Gastroesophageal sphincter (tissue), 4 donors: Measurements from ENCODE around the gene MATK. TPM values are rescaled to one million over a fixed set of nuclear protein-coding genes. Genes with fewer than 3 reads are reported as not detected.

ENCODE experiments used
- ATAC-seq: fragments of 150-250 bp; one replicate; pipeline ENCODE4 v1.9.1; 2016; ENCODE audit warnings: mild to moderate bottlenecking, moderate library complexity
- H3K27ac ChIP-seq, 4 donors: fragments of 200-600 bp; sonication (generic) in 3 of 4; 1 replicate in 3 of 4; 2 replicates in 1 of 4; pipeline ENCODE4 v1.5.1; 2016 to 2019
- H3K27me3 ChIP-seq: fragments of 200-600 bp; sonication (generic); one replicate; pipeline ENCODE4 v1.5.1; 2019
- H3K36me3 ChIP-seq, 2 donors: fragments of 200-600 bp; sonication (generic); one replicate each; pipeline ENCODE4 v1.5.1; 2019; ENCODE audit warnings: control low read depth in 1 of 2
- H3K4me1 ChIP-seq, 3 donors: fragments of 200-600 bp; sonication (generic); 1 replicate in 2 of 3; 2 replicates in 1 of 3; pipeline ENCODE4 v1.5.1; 2016 to 2019; ENCODE audit warnings: control low read depth in 2 of 3
- H3K4me3 ChIP-seq, 2 donors: fragments of 200-600 bp; sonication (generic); one replicate each; pipeline ENCODE4 v1.5.1; 2019; ENCODE audit warnings: mild to moderate bottlenecking in 1 of 2, moderate library complexity in 1 of 2
- H3K9me3 ChIP-seq, 3 donors: fragments of 200-600 bp; sonication (generic); one replicate each; pipeline ENCODE4 v1.5.1; 2017 to 2019; ENCODE audit warnings: control low read depth in 2 of 3
- EP300 ChIP-seq: sonication (generic); formaldehyde crosslinking; IDR thresholded peaks from one replicate; pipeline ENCODE4 v1.6.1; 2017; ENCODE audit warnings: antibody characterized with exemption, mild to moderate bottlenecking
- POLR2A ChIP-seq, 2 donors: fragments of 450-650 bp; IDR thresholded peaks; one replicate each; pipeline ENCODE4 v1.6.1; 2017; ENCODE audit warnings: antibody characterized with exemption in 2 of 2, mild to moderate bottlenecking in 2 of 2, moderate library complexity in 1 of 2
- POLR2AphosphoS5 ChIP-seq: sonication (generic); formaldehyde crosslinking; IDR thresholded peaks from one replicate; pipeline ENCODE4 v1.6.1; 2017; ENCODE audit warnings: antibody characterized with exemption
- WGBS, 2 donors: methylation state at CpG; one replicate each; pipeline ENCODE4 v1.1.5; 2018; ENCODE audit warnings: low coverage in 1 of 2; 5-methylcytosine and 5-hydroxymethylcytosine counted together
- small RNA-seq, 4 donors: library from RNA; depleted of rRNA; stranded (forward); fragments of <200 nt; gene quantifications; one replicate each; pipeline ENCODE3, GENCODE V24; 2016
- total RNA-seq, 4 donors: library from RNA; depleted of rRNA; stranded (reverse); fragments of >200 nt; gene quantifications; one replicate each; pipeline ENCODE4 v1.1.0, GENCODE V29; 2016
- TF ChIP-seq, protein P1 (sequence below), 4 experiments: fragments of 200-600 bp in 2 of 4; fragments of 450-650 bp in 2 of 4; sonication (generic) in 1 of 4; IDR thresholded peaks; one replicate each; pipeline ENCODE4 v1.5.1; 2017 to 2019; ENCODE audit warnings: antibody characterized with exemption in 4 of 4, mild to moderate bottlenecking in 2 of 4, moderate library complexity in 2 of 4

MATK gene
- total RNA-seq, 4 donors from 2014 or later = 0.47 to 5.0 (median 1.7) TPM

DNA sequence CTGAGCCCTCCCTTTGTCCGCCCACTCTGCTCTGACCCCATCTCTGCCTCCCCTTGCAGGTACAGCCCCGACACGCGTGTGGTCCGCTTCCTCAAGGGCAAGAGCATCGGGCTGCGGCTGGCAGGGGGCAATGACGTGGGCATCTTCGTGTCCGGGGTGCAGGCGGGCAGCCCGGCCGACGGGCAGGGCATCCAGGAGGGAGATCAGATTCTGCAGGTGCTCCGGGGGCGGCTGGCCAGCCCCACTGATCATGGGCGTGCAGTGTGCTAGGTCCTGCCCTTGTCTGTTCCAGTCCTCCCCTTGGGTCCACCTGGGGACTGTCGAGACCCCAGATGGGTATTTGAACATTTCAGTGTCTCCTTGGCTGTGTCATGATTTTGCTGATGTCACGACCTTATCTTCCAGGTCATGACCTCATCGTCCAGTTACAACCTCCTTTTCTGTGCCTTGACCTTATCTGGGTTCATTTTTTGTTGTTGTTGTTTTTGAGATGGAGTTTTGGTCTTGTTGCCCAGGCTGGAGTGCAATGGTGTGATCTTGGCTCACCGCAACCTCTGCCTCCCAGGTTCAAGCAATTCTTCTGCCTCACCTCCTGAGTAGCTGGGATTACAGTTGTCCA, 50.0 kb downstream of the MATK start:
- Histone ChIP-seq H3K9me3 (no peaks in the 10 kb centered on the region), H3K36me3 (no peaks in the 10 kb centered on the region), H3K27ac (no peak overlapping the region), H3K4me1 (no peaks in the 10 kb centered on the region), H3K4me3 (no peak overlapping the region), H3K27me3 (peaks cover 32% of the 10 kb centered on the region)
- TF ChIP-seq POLR2AphosphoS5 = no peak
- no peak for TF ChIP-seq EP300
- TF ChIP-seq POLR2A (IDR thresholded peaks at IDR 0.05) = no peak
- 54 to 56% methylated on average over 4 of the region's 21 CpGs for WGBS, 2 donors
- no peak for ATAC-seq

DNA sequence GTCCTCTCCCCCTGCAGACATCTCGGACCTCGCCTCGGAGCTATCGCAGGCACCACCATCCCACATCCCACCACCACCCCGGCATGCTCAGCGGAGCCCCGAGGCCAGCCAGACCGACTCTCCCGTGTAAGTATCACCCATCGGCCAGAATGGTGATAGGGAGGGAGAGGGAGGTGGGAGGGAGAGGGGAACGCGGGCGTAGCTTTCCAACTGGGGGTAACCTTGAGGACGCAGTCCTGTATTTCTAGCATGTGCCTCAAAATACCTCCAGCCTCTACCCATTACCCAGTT, 51.9 kb downstream of the MATK start:
- Histone ChIP-seq H3K4me1 (no peaks in the 10 kb centered on the region), H3K36me3 (no peaks in the 10 kb centered on the region), H3K27me3 (peaks cover 32% of the 10 kb centered on the region), H3K4me3 (no peak overlapping the region), H3K9me3 (peaks cover 0 to 1% (median 0%) of the 10 kb centered on the region in 3 donors), H3K27ac (no peak overlapping the region)
- TF ChIP-seq EP300 (no peak), POLR2AphosphoS5 (no peak), POLR2A (IDR thresholded peaks at IDR 0.05) (no peak)
- TF ChIP-seq, protein P1, sequence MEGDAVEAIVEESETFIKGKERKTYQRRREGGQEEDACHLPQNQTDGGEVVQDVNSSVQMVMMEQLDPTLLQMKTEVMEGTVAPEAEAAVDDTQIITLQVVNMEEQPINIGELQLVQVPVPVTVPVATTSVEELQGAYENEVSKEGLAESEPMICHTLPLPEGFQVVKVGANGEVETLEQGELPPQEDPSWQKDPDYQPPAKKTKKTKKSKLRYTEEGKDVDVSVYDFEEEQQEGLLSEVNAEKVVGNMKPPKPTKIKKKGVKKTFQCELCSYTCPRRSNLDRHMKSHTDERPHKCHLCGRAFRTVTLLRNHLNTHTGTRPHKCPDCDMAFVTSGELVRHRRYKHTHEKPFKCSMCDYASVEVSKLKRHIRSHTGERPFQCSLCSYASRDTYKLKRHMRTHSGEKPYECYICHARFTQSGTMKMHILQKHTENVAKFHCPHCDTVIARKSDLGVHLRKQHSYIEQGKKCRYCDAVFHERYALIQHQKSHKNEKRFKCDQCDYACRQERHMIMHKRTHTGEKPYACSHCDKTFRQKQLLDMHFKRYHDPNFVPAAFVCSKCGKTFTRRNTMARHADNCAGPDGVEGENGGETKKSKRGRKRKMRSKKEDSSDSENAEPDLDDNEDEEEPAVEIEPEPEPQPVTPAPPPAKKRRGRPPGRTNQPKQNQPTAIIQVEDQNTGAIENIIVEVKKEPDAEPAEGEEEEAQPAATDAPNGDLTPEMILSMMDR (IDR thresholded peaks at IDR 0.05) = no peak
- no peak for ATAC-seq
- WGBS, 2 donors = 81 to 84% methylated on average over 5 to 11 of the region's 14 CpGs

DNA sequence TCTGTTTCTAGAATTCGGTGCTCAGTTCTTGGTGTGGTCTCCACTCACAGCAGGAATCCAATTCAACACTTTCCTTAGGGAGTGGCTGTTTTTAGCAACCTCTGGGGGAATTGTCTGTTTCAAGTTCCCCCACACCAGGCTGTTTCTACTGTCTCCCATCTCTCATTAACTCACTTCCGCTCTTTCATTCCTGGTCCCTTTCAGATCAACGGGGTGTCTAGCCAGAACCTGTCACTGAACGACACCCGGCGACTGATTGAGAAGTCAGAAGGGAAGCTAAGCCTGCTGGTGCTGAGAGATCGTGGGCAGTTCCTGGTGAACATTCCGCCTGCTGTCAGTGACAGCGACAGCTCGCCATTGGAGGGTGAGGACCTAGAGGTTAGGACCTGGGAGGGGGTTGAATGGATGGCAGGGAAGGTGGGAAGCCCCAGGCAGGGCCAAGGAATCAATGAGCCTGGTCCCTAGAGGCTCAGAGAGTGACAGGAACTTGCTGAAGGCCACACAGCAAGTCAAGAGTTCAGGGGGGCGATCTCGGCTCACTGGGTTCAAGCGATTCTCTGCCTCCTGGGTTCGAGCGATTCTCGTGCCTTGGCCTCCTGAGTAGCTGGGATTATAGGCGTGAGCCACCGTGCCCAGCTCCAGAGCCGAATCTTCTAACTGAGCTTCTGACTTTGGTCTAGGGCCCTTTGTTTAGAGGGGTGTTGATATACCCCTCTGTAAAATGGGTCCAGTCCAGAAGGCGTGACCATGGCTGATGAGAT, 52.5 kb downstream of the MATK start:
- WGBS, 2 donors = 60 to 69% methylated on average over 1 to 14 of the region's 20 CpGs
- no peaks in the 10 kb centered on the region for H3K4me1 ChIP-seq
- H3K27me3 ChIP-seq = peaks cover 29% of the 10 kb centered on the region
- H3K27ac ChIP-seq = no peak overlapping the region
- peaks cover 0 to 5% (median 0%) of the 10 kb centered on the region in 3 donors for H3K9me3 ChIP-seq
- no peak for ATAC-seq
- no peak overlapping the region for H3K4me3 ChIP-seq
- TF ChIP-seq POLR2A (IDR thresholded peaks at IDR 0.05) = no peak
- TF ChIP-seq EP300 = no peak
- TF ChIP-seq, protein P1 (IDR thresholded peaks at IDR 0.05) = no peak
- TF ChIP-seq POLR2AphosphoS5 = no peak
- H3K36me3 ChIP-seq = no peaks in the 10 kb centered on the region

DNA sequence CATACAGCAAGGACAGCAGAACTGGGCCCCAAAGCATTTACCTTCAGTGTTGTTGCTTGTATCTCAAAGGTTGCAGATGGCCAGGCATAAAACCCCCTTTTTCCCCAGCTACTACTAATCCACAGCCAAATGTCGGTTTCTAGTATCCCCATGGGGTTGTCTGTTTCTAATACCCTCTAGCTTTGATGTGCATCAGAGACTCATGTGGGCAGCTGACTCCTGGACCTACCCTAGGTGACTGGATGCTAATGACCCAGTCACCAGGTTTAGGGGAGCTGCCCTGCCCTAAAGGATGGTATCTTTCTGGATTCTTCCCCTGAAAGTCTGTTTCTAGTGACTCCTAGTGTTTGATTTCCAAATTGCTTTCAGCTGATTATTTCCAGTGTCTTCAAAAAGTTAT, 54.1 kb downstream of the MATK start:
- Histone ChIP-seq H3K27me3 (peaks cover 21% of the 10 kb centered on the region), H3K36me3 (no peaks in the 10 kb centered on the region), H3K9me3 (peaks cover 0 to 5% (median 0%) of the 10 kb centered on the region in 3 donors), H3K4me3 (no peak overlapping the region), H3K4me1 (no peaks in the 10 kb centered on the region), H3K27ac (no peak overlapping the region)
- TF ChIP-seq EP300 = no peak
- TF ChIP-seq POLR2AphosphoS5 = no peak
- no peak for TF ChIP-seq POLR2A (IDR thresholded peaks at IDR 0.05)
- TF ChIP-seq, protein P1 (IDR thresholded peaks at IDR 0.05) = no peak
- no CpG with 5 or more reads among the region's 1 CpG for WGBS, 2 donors
- ATAC-seq = no peak

DNA sequence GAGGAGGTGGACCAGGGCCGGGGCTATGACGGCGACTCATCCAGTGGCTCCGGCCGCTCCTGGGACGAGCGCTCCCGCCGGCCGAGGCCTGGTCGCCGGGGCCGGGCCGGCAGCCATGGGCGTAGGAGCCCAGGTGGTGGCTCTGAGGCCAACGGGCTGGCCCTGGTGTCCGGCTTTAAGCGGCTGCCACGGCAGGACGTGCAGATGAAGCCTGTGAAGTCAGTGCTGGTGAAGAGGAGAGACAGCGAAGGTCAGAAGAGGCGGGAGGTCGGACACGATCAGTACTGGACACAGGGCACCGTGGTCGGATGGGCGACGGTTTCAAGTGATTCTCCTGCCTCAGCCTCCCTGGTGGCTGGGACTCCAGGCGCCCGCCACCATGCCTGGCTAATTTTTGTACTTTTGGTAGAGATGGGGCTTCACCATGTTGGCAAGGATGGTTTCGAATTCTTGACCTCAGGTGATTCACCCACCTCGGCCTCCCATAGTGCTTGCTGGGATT, 55.7 kb downstream of the MATK start:
- 93% methylated on average over 4 of the region's 32 CpGs; no CpG with 5 or more reads in 1 of the 2 donors for WGBS, 2 donors
- Histone ChIP-seq H3K4me3 (no peak overlapping the region), H3K27me3 (peaks cover 17% of the 10 kb centered on the region), H3K4me1 (no peaks in the 10 kb centered on the region), H3K27ac (no peak overlapping the region), H3K9me3 (peaks cover 0 to 5% (median 0%) of the 10 kb centered on the region in 3 donors), H3K36me3 (no peaks in the 10 kb centered on the region)
- no peak for TF ChIP-seq EP300
- no peak for TF ChIP-seq POLR2A (IDR thresholded peaks at IDR 0.05)
- TF ChIP-seq, protein P1 (IDR thresholded peaks at IDR 0.05) = no peak
- TF ChIP-seq POLR2AphosphoS5 = no peak
- no peak for ATAC-seq

Small RNAs within 50 kb of the gene (small RNA-seq; reads per million reads assigned to genes)
- 0 reads per million in 4 donors for gene AC005777.1

Other genes with a start within 250 kb of the MATK start
- not detected for gene TEKTIP1, start 247.2 kb downstream of the MATK start, total RNA-seq
- gene MFSD12, start 228.8 kb downstream of the MATK start, total RNA-seq = 10 to 100 TPM; 22.1 to 94.1 (median 42.2) TPM
- 100 to 1,000 TPM; 106 to 203 (median 154) TPM for gene HMG20B, start 213.4 kb downstream of the MATK start, total RNA-seq
- gene GIPC3, start 200.9 kb downstream of the MATK start, total RNA-seq = 10 to 100 TPM in 1 of 4 donors, 1 to 10 TPM in 2, under 1 TPM in 1; 0.94 to 16.8 (median 2.1) TPM
- gene TBXA2R, start 179.5 kb downstream of the MATK start, total RNA-seq = 10 to 100 TPM in 1 of 4 donors, 1 to 10 TPM in 3; 1.4 to 14.9 (median 4.5) TPM
- 10 to 100 TPM; 20.3 to 34.2 (median 28.6) TPM for gene CACTIN, start 159.6 kb downstream of the MATK start, total RNA-seq
- 100 to 1,000 TPM in 1 of 4 donors, 10 to 100 TPM in 3; 50.8 to 165 (median 61.5) TPM for gene PIP5K1C, start 85.9 kb downstream of the MATK start, total RNA-seq
- gene TJP3, start 78.0 kb downstream of the MATK start, total RNA-seq = 1 to 10 TPM in 1 of 4 donors, under 1 TPM in 1, not detected in 2; 0.78 to 3.6 TPM
- 10 to 100 TPM; 12.5 to 30.4 (median 21.3) TPM for gene APBA3, start 24.7 kb downstream of the MATK start, total RNA-seq
- 10 to 100 TPM; 31.8 to 90.1 (median 76.3) TPM for gene MRPL54, start 23.7 kb downstream of the MATK start, total RNA-seq
- gene RAX2, start 14.2 kb downstream of the MATK start, total RNA-seq = not detected
- gene ZFR2, start 82.7 kb upstream of the MATK start, total RNA-seq = under 1 TPM in 1 of 4 donors, not detected in 3; 0.13 TPM
- under 1 TPM in 3 of 4 donors, not detected in 1; 0.07 to 0.67 (median 0.12) TPM for gene ATCAY, start 94.3 kb upstream of the MATK start, total RNA-seq
- gene NMRK2, start 146.7 kb upstream of the MATK start, total RNA-seq = 1 to 10 TPM in 2 of 4 donors, under 1 TPM in 1, not detected in 1; 0.69 to 8.6 (median 7.3) TPM
- 100 to 1,000 TPM; 192 to 257 (median 235) TPM for gene DAPK3, start 184.7 kb upstream of the MATK start, total RNA-seq
- gene EEF2, start 199.1 kb upstream of the MATK start, total RNA-seq = 1,000 to 10,000 TPM; 2,212 to 2,463 (median 2,311) TPM
- 10 to 100 TPM; 15.3 to 26.4 (median 16.8) TPM for gene PIAS4, start 221.4 kb upstream of the MATK start, total RNA-seq